GM12874 (cell line): ENCODE results near the gene ARNT2.

Experiments
- CTCF ChIP-seq: IDR thresholded peaks from 2 replicates; pipeline ENCODE4 v1.5.1; 2011; ENCODE audit warnings: low read depth, mild to moderate bottlenecking, control low read depth, low read length, moderate library complexity; ENCODE audit not compliant: insufficient read depth

ARNT2 gene

DNA sequence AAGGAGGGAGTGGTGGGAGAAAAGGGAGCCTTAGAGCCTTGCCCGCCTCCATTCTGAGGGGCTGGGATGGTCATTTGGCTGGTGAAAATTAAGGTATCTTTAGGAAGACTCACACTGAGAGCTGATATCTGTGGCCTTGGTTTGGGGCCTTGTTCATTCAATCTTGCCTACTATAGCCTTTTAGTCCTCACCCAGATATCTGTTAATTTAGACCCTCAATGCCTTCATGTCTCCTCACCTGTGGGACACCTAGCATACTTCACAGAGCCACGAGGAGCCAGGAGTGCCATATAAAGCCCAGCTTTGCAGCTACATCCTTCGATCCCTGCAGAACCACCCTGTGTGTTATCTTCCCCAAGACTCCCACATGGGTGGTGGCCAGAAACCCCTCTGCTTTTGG is 4.7 kb upstream of the ARNT2 start:
- no peak for TF ChIP-seq CTCF

DNA sequence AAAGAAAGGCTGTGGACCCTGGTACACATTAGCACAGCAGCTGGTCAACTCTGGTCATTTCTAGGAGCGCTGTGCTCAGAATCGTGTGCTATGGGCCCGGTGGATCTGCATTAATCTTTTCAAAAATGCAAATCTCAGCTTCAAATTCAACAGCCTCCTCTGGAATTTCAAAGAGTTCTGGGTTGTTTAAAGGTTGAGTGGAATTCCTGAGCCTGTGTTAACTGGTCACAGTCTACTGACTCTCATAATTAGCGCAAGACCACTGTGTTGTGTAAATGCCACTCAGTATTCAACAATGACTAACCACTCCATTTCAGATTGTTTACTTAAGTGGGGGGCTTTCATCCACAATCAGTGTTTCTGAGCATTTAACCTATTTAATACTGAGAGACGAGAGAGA is 2.7 kb upstream of the ARNT2 start:
- TF ChIP-seq CTCF, result no peak

GRCh38 chr15:80402339-80402738 is 1.8 kb upstream of the ARNT2 start:
- no peak for TF ChIP-seq CTCF

GRCh38 chr15:80403712-80404056 is 498 bp upstream of the ARNT2 start:
- TF ChIP-seq CTCF, result no peak

- TF ChIP-seq CTCF, result no peak
Measured at GRCh38 chr15:80404761-80405553, 775 bp downstream of the ARNT2 start.

DNA sequence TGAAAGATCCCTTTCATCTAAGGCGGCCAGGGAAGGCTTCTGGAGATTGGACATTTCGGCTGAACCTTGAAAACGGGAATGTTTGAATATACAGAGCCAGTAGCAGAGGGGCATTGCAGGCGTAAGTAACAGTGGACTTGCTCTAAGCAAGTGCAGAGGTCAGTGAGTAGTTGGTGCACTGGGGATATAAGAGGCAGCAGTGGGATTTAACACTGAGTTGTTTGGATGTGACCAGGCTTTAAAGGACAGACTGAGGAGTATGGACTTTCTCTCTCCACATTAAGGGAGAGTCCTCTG is 1.3 kb downstream of the ARNT2 start:
- no peak for TF ChIP-seq CTCF

- no peak for TF ChIP-seq CTCF
Measured at GRCh38 chr15:80405970-80406369, 1.8 kb downstream of the ARNT2 start.
